Adrenal gland (tissue), 12 donors: ENCODE results near the gene PI4K2B. TPM values are rescaled to one million over a fixed set of nuclear protein-coding genes. Genes with fewer than 3 reads are reported as not detected.

Experiments used
- polyA plus RNA-seq, 3 donors: library from polyadenylated mRNA; stranded (reverse); fragments of 200-250 nt in 2 of 3; fragments of 350-450 nt in 1 of 3; fragmentation: Illumina TruSeq in 1 of 3; extraction: RNeasy Lipid Tissue Mini Kit (QIAGEN cat#74804) in 1 of 3; gene quantifications; one replicate each; pipeline ENCODE4 v1.2.3, GENCODE V29; 2013 to 2014
- small RNA-seq, 2 donors: library from RNA; depleted of rRNA; stranded (forward); fragments of <200 nt; gene quantifications; one replicate each; pipeline ENCODE3, GENCODE V24; 2016
- total RNA-seq, 9 donors: library from RNA; depleted of rRNA in 4 of 9; stranded (reverse); fragments of >200 nt in 4 of 9; fragments of 120-200 nt in 1 of 9; fragmentation: NEBNext Ultra II Directional in 1 of 9; extraction: Animal tissue kit (Norgen Biotek cat#: 25700) in 1 of 9; gene quantifications; one replicate each; pipeline versions ENCODE4 v1.1.0 to v1.2.4, GENCODE V29; 2013 to 2023
- donor health status: healthy with polysubstance abuse.
- donor health status: Bipolar disorder and iron deficiency.
- donor health status: DM: yes; HTN: yes; CAD: no.
- donor health status: DM: no; HTN: no; CAD: no.
- donor health status: DM: no; HTN: no; CAD: no.
- donor health status: DM: yes; HTN: yes; CAD: no.

PI4K2B gene
- total and polyA plus RNA-seq, 12 donors = 4.6 to 29.3 (median 13.6) TPM

Small RNAs within 50 kb of the gene (small RNA-seq; reads per million reads assigned to genes)
- gene RF00004 = 0 reads per million in 2 donors

Other genes with a start within 250 kb of the PI4K2B start
- gene LGI2, start 203.1 kb upstream of the PI4K2B start, total RNA-seq = 1 to 10 TPM in 7 of 9 donors, under 1 TPM in 2; 0.06 to 4.9 (median 2.7) TPM
- gene LGI2, start 203.1 kb upstream of the PI4K2B start, polyA plus RNA-seq = 1 to 10 TPM in 1 of 3 donors, under 1 TPM in 2; 0.24 to 1.7 (median 0.44) TPM
- gene SEPSECS, start 73.6 kb upstream of the PI4K2B start, total RNA-seq = 10 to 100 TPM in 4 of 9 donors, 1 to 10 TPM in 5; 6.0 to 38.6 (median 7.9) TPM
- 1 to 10 TPM; 5.8 to 9.4 (median 6.4) TPM for gene SEPSECS, start 73.6 kb upstream of the PI4K2B start, polyA plus RNA-seq
- gene ZCCHC4, start 78.7 kb downstream of the PI4K2B start, total RNA-seq = 10 to 100 TPM in 5 of 9 donors, 1 to 10 TPM in 4; 4.8 to 14.8 (median 11.2) TPM
- gene ZCCHC4, start 78.7 kb downstream of the PI4K2B start, polyA plus RNA-seq = 10 to 100 TPM in 1 of 3 donors, 1 to 10 TPM in 2; 6.8 to 10.9 (median 8.4) TPM
- 10 to 100 TPM; 14.0 to 83.0 (median 32.3) TPM for gene ANAPC4, start 143.2 kb downstream of the PI4K2B start, total RNA-seq
- gene ANAPC4, start 143.2 kb downstream of the PI4K2B start, polyA plus RNA-seq = 10 to 100 TPM; 19.7 to 95.4 (median 48.6) TPM